Gastroesophageal sphincter (tissue), 4 donors: Measurements from ENCODE around the gene EIF1B. TPM values are rescaled to one million over a fixed set of nuclear protein-coding genes. Genes with fewer than 3 reads are reported as not detected.

Source experiments
- ATAC-seq: fragments of 150-250 bp; one replicate; pipeline ENCODE4 v1.9.1; 2016; ENCODE audit warnings: mild to moderate bottlenecking, moderate library complexity
- H3K27ac ChIP-seq, 4 donors: fragments of 200-600 bp; sonication (generic) in 3 of 4; 1 replicate in 3 of 4; 2 replicates in 1 of 4; pipeline ENCODE4 v1.5.1; 2016 to 2019
- H3K27me3 ChIP-seq: fragments of 200-600 bp; sonication (generic); one replicate; pipeline ENCODE4 v1.5.1; 2019
- H3K36me3 ChIP-seq, 2 donors: fragments of 200-600 bp; sonication (generic); one replicate each; pipeline ENCODE4 v1.5.1; 2019; ENCODE audit warnings: control low read depth in 1 of 2
- H3K4me1 ChIP-seq, 3 donors: fragments of 200-600 bp; sonication (generic); 1 replicate in 2 of 3; 2 replicates in 1 of 3; pipeline ENCODE4 v1.5.1; 2016 to 2019; ENCODE audit warnings: control low read depth in 2 of 3
- H3K4me3 ChIP-seq, 2 donors: fragments of 200-600 bp; sonication (generic); one replicate each; pipeline ENCODE4 v1.5.1; 2019; ENCODE audit warnings: mild to moderate bottlenecking in 1 of 2, moderate library complexity in 1 of 2
- H3K9me3 ChIP-seq, 3 donors: fragments of 200-600 bp; sonication (generic); one replicate each; pipeline ENCODE4 v1.5.1; 2017 to 2019; ENCODE audit warnings: control low read depth in 2 of 3
- CTCF ChIP-seq, 4 experiments: fragments of 200-600 bp in 2 of 4; fragments of 450-650 bp in 2 of 4; sonication (generic) in 1 of 4; IDR thresholded peaks; one replicate each; pipeline ENCODE4 v1.5.1; 2017 to 2019; ENCODE audit warnings: antibody characterized with exemption in 4 of 4, mild to moderate bottlenecking in 2 of 4, moderate library complexity in 2 of 4
- EP300 ChIP-seq: sonication (generic); formaldehyde crosslinking; IDR thresholded peaks from one replicate; pipeline ENCODE4 v1.6.1; 2017; ENCODE audit warnings: antibody characterized with exemption, mild to moderate bottlenecking
- POLR2A ChIP-seq, 2 donors: fragments of 450-650 bp; IDR thresholded peaks; one replicate each; pipeline ENCODE4 v1.6.1; 2017; ENCODE audit warnings: antibody characterized with exemption in 2 of 2, mild to moderate bottlenecking in 2 of 2, moderate library complexity in 1 of 2
- POLR2AphosphoS5 ChIP-seq: sonication (generic); formaldehyde crosslinking; IDR thresholded peaks from one replicate; pipeline ENCODE4 v1.6.1; 2017; ENCODE audit warnings: antibody characterized with exemption
- WGBS, 2 donors: methylation state at CpG; one replicate each; pipeline ENCODE4 v1.1.5; 2018; ENCODE audit warnings: low coverage in 1 of 2; 5-methylcytosine and 5-hydroxymethylcytosine counted together
- total RNA-seq, 4 donors: library from RNA; depleted of rRNA; stranded (reverse); fragments of >200 nt; gene quantifications; one replicate each; pipeline ENCODE4 v1.1.0, GENCODE V29; 2016

Gene EIF1B
- total RNA-seq, 4 donors from 2014 or later = 26.8 to 49.2 (median 38.0) TPM

DNA sequence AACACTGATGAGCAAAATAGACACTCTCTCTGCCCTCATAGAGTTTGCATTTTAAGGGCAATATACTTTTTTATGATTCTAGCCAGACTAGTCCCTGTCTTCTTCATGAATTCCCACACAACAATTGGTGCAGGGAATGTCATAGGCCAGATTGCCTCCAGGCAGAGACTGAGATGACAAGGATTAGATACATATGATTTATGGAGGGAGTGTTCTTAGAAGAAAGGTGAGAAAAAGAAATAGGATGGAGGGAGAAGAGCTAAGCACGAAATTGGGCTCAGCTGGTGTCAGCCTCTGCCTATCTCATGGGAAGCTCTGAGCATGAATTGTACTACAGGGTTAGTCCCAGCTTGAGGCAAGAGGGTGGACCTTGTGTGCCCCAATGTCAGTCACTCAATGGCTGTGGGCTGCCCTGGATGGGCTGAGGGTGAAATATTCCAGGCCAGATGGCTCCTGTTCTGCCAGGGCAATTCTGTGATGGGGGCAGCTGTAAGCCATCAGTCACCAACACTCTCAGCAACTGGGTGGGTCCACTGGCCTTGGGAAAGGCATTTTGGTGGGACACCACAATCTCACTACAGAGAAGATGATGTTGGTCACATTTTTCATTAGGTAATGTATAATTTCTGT lies 31.1 kb downstream of the EIF1B start:
- no CpG with 5 or more reads among the region's 1 CpG for WGBS, 2 donors
- Histone ChIP-seq H3K36me3 (no peaks in the 10 kb centered on the region), H3K4me3 (no peak overlapping the region), H3K4me1 (no peaks in the 10 kb centered on the region), H3K9me3 (no peaks in the 10 kb centered on the region), H3K27ac (no peak overlapping the region), H3K27me3 (no peaks in the 10 kb centered on the region)
- ATAC-seq = no peak
- TF ChIP-seq POLR2A (IDR thresholded peaks at IDR 0.05) (no peak), EP300 (no peak), CTCF (IDR thresholded peaks at IDR 0.05) (no peak), POLR2AphosphoS5 (no peak)

DNA sequence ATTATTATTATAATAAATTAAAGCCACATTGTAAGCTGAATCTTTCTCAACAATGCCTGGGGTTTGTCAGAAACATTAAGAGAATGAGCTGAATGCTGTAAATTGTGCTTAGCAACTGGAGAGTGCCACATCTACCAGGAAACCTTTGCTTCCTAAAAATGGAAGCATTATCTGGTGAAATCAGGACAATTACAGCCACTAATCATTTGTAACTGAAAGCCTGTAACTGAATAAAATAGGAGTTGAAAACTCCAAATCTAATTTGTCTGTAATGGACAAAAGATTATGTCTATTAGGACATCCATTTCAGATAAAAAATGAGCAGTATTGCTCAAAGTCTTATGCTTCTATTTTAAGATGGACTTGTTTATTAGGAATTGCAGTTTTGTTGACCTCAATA lies 32.2 kb downstream of the EIF1B start:
- TF ChIP-seq CTCF (IDR thresholded peaks at IDR 0.05) (no peak), POLR2AphosphoS5 (no peak), EP300 (no peak), POLR2A (IDR thresholded peaks at IDR 0.05) (no peak)
- Histone ChIP-seq H3K27me3 (no peaks in the 10 kb centered on the region), H3K9me3 (no peaks in the 10 kb centered on the region), H3K27ac (no peak overlapping the region), H3K4me3 (no peak overlapping the region), H3K4me1 (no peaks in the 10 kb centered on the region), H3K36me3 (no peaks in the 10 kb centered on the region)
- no peak for ATAC-seq

- no peaks in the 10 kb centered on the region for H3K4me1 ChIP-seq
- no peak overlapping the region for H3K4me3 ChIP-seq
- no peak overlapping the region for H3K27ac ChIP-seq
- H3K27me3 ChIP-seq = no peaks in the 10 kb centered on the region
- no peaks in the 10 kb centered on the region for H3K9me3 ChIP-seq
- H3K36me3 ChIP-seq = no peaks in the 10 kb centered on the region
- no peak for TF ChIP-seq CTCF (IDR thresholded peaks at IDR 0.05)
- no peak for TF ChIP-seq POLR2AphosphoS5
- TF ChIP-seq POLR2A (IDR thresholded peaks at IDR 0.05) = no peak
- no peak for TF ChIP-seq EP300
- no peak for ATAC-seq
Measured at GRCh38 chr3:40350529-40350928, 41.0 kb downstream of the EIF1B start.

DNA sequence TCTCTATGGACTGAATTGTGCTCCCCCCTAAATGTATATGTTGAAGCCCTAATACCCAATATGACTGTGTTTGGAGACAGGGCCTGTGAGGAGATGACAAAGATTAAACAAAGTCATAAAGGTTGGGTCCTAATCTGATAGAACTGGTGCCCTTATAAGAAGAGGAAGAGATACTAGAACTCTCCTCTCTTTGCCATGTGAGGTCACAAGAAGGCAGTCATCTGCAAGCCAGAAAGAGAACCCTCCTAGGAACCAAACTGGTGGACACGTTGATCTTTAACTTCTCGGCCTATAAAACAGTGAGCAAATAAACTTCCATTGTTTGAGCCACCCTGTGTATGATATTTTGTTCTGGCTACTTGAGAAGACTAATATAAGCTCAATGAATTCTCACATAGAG lies 45.9 kb downstream of the EIF1B start:
- no peak for ATAC-seq
- H3K4me3 ChIP-seq = no peak overlapping the region
- H3K36me3 ChIP-seq = no peaks in the 10 kb centered on the region
- no peaks in the 10 kb centered on the region for H3K9me3 ChIP-seq
- no peak overlapping the region for H3K27ac ChIP-seq
- H3K27me3 ChIP-seq = no peaks in the 10 kb centered on the region
- no peak for TF ChIP-seq POLR2A (IDR thresholded peaks at IDR 0.05)
- TF ChIP-seq POLR2AphosphoS5 = no peak
- no peak for TF ChIP-seq EP300
- no peak for TF ChIP-seq CTCF (IDR thresholded peaks at IDR 0.05)
- WGBS, 2 donors = 78 to 81% methylated on average over 2 of the region's 2 CpGs
- H3K4me1 ChIP-seq = no peaks in the 10 kb centered on the region

DNA sequence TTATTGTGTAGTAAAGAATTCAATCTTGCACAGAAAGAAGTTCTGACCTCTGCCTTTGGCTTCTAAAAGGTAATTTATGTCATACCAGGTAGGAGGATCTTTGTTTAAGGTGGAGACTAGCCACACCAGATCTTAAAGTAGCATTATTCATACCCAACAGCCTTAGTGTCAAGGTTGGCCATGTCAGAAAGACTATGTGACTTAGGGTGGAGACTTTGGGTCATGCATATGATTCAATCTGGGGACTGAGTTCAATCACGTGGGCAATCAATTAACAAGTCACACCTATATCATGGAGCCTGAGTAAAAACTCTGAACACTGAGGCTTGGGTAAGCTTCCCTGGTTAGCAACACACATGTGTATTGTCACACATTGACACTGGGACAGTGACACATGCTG lies 48.9 kb downstream of the EIF1B start:
- no peaks in the 10 kb centered on the region for H3K27me3 ChIP-seq
- no peaks in the 10 kb centered on the region for H3K9me3 ChIP-seq
- H3K36me3 ChIP-seq = no peaks in the 10 kb centered on the region
- WGBS, 2 donors = 60 to 86% methylated on average over 1 of the region's 1 CpG
- no peak for ATAC-seq
- H3K27ac ChIP-seq = no peak overlapping the region
- no peaks in the 10 kb centered on the region for H3K4me1 ChIP-seq
- H3K4me3 ChIP-seq = no peak overlapping the region
- TF ChIP-seq POLR2A (IDR thresholded peaks at IDR 0.05) = no peak
- no peak for TF ChIP-seq POLR2AphosphoS5
- TF ChIP-seq EP300 = no peak
- no peak for TF ChIP-seq CTCF (IDR thresholded peaks at IDR 0.05)

Other genes starting within 250 kb of the EIF1B start
- gene ENTPD3, start 77.5 kb downstream of the EIF1B start, total RNA-seq = 1 to 10 TPM in 2 of 4 donors, under 1 TPM in 1, not detected in 1; 0.58 to 3.3 (median 1.9) TPM
- gene RPL14, start 147.6 kb downstream of the EIF1B start, total RNA-seq = 100 to 1,000 TPM; 339 to 470 (median 384) TPM
- 1 to 10 TPM; 4.6 to 7.9 (median 5.3) TPM for gene ZNF619, start 167.4 kb downstream of the EIF1B start, total RNA-seq
- 1 to 10 TPM; 3.4 to 7.0 (median 4.7) TPM for gene ZNF620, start 196.3 kb downstream of the EIF1B start, total RNA-seq
- gene ZNF621, start 215.3 kb downstream of the EIF1B start, total RNA-seq = 10 to 100 TPM; 10.9 to 28.3 (median 18.6) TPM